Esophagus muscularis mucosa (tissue), 4 donors: ENCODE results near the gene BRIX1.

Source experiments
- CTCF ChIP-seq, 3 experiments: fragments of 200-600 bp in 2 of 3; fragments of 450-650 bp in 1 of 3; sonication (generic) in 2 of 3; IDR thresholded peaks; one replicate each; pipeline ENCODE4 v1.5.1; 2017 to 2019; ENCODE audit warnings: antibody characterized with exemption in 3 of 3, mild to moderate bottlenecking in 2 of 3, moderate library complexity in 1 of 3
- EP300 ChIP-seq: sonication (generic); formaldehyde crosslinking; IDR thresholded peaks from one replicate; pipeline ENCODE4 v1.6.1; 2017; ENCODE audit warnings: antibody characterized with exemption
- POLR2A ChIP-seq: fragments of 450-650 bp; IDR thresholded peaks from one replicate; pipeline ENCODE4 v1.6.1; 2017; ENCODE audit warnings: antibody characterized with exemption, moderate library complexity, mild to moderate bottlenecking, low read depth
- POLR2AphosphoS5 ChIP-seq, 2 donors: sonication (generic); formaldehyde crosslinking; IDR thresholded peaks; one replicate each; pipeline ENCODE4 v1.6.1; 2017; ENCODE audit warnings: antibody characterized with exemption in 2 of 2

DNA sequence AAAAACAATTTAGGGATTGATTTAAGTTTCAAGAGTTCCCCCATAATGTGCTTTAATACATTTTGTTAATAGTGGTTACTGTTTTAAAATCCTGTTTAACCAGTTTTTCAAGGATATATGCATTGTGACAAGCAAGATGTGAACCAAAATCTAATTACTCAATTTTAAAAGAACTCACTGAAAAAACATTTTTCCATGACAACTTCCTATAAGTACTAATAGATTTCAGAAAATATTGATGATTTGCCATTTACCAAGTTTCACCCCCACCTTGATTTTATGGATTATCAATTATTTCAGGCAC is 8.9 kb downstream of the BRIX1 start:
- no peak for TF ChIP-seq CTCF (IDR thresholded peaks at IDR 0.05)
- no peak for TF ChIP-seq POLR2AphosphoS5 (IDR thresholded peaks at IDR 0.05)
- no peak for TF ChIP-seq POLR2A
- TF ChIP-seq EP300 = no peak
